Retinal pigment epithelial cell (primary cell): ENCODE data around the gene ARID5B.

Experiments used
- DNase-seq: peaks from one replicate; pipeline ENCODE4 v3.0.0-alpha.2; 2010; ENCODE audit warnings: low read depth
- H3K4me3 ChIP-seq: 2 replicates; pipeline ENCODE4 v1.5.1; 2011; ENCODE audit warnings: mild to moderate bottlenecking, low read length, control low read depth, moderate library complexity
- TF ChIP-seq, protein P1 (sequence below): conservative IDR thresholded peaks from 2 replicates; pipeline ENCODE4 v1.5.1; 2011; ENCODE audit warnings: low read depth, low read length, control low read depth, inconsistent platforms

ARID5B gene

DNA sequence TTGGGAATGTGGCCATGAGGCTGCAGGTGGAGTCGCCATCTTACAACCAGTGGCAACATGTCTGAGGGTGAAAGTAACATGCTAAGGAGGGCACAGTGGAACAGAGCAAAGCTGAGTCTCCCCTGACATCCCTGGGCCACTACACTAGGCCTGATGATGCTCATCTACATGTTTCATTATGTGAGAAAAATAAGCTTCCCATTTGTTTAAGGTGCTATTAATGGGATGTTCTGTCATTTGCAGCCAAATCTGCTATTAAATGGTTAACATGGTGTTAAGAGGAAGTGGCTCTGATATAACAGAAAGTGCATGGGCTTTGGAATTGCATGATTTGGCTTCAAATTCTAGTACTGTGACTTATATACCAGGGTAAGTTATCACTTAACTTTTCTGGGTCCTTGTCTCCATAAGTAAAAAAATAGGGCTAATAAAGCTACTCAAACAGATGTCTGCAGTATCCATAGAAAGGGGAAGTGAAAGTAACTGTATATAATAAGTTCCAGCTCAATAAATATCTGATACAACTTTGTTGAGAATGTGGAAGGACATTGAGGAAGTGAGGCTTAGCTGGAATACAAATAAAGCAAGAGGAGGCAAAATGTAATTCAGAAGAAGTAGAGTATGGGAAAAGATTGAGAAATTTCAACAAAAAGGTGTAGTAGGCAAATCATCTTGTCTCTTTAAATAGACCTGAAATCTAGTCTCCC, 208.2 kb downstream of the ARID5B start:
- TF ChIP-seq, protein P1, sequence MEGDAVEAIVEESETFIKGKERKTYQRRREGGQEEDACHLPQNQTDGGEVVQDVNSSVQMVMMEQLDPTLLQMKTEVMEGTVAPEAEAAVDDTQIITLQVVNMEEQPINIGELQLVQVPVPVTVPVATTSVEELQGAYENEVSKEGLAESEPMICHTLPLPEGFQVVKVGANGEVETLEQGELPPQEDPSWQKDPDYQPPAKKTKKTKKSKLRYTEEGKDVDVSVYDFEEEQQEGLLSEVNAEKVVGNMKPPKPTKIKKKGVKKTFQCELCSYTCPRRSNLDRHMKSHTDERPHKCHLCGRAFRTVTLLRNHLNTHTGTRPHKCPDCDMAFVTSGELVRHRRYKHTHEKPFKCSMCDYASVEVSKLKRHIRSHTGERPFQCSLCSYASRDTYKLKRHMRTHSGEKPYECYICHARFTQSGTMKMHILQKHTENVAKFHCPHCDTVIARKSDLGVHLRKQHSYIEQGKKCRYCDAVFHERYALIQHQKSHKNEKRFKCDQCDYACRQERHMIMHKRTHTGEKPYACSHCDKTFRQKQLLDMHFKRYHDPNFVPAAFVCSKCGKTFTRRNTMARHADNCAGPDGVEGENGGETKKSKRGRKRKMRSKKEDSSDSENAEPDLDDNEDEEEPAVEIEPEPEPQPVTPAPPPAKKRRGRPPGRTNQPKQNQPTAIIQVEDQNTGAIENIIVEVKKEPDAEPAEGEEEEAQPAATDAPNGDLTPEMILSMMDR: no peak
- H3K4me3 ChIP-seq: no peak overlapping the region
- DNase-seq: no peak

DNA sequence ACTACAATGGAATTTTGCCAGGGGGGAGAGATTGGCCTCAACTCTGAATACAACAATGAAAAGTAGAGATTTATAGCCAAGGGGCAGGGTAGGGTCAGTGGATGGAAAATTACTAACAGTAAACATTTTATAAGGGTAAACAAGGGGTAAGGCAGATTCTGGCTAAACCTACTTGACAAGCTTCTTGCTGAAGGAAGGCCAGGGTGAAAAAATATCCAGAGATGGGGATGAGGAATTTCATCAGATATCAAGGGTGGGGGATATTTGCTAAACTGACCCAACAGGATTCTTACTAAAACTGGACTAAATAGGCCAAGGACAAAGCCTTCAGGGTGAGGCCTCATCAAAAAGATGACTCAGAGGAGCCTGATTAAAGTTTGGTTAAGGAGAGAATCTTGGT, 210.8 kb downstream of the ARID5B start:
- TF ChIP-seq, protein P1: no peak
- H3K4me3 ChIP-seq: no peak overlapping the region
- no peak for DNase-seq

DNA sequence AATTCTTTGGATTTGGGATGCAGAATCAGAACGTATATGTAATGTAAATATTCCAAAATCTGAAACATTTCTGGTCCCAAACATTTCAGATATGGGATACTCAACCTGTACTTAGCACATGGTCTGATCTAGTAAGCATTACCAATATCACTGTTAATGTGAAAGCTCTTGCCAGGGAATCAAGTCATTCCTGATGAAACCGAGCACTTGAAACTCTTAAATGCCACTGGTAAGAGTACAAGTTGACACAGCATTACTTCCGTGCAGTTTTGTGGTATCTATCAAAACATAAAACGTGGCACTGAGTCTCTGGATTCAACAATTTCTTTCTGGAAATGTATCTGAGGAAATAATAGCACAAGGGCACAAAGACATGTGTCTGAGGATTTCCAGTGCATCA, 211.5 kb downstream of the ARID5B start:
- DNase-seq: no peak
- H3K4me3 ChIP-seq: no peak overlapping the region
- TF ChIP-seq, protein P1: no peak

DNA sequence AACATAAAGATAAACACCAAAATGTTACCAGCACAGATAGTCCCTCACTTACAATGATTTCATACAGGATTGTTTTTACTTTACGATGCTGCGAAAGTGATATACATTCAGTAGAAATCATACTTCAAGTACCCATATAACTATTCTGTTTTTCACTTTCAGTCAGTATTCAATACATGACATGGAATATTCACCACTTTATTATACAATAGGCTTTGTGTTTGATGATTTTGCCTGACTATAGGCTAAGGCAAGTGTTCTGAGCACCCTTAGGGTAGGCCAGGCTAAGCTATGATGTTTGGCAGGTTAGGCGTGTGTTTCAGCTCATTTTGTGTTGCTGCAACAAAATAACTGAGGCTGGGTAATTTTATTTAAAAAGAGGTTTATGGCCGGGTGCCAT, 212.2 kb downstream of the ARID5B start:
- TF ChIP-seq, protein P1: no peak
- DNase-seq: no peak
- no peak overlapping the region for H3K4me3 ChIP-seq

DNA sequence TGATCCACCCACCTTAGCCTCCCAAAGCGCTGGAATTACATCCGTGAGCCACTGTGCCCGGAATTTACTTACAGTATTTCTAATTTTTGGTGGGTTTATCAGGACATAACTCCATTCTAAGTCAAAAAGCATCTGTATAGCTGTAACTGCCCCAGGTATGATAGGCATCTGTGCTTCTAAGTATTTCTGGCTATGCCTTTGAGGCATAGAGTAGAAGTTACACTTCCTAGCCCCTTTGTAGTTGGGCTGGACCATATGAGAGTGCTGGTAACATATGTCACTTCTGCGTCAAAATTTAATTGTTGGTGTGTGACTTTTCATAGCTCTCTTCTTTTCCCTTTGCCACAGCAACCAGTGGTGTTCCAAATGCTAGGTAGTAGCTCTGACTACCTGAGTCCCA, 213.8 kb downstream of the ARID5B start:
- H3K4me3 ChIP-seq: no peak overlapping the region
- TF ChIP-seq, protein P1: no peak
- DNase-seq: no peak

DNA sequence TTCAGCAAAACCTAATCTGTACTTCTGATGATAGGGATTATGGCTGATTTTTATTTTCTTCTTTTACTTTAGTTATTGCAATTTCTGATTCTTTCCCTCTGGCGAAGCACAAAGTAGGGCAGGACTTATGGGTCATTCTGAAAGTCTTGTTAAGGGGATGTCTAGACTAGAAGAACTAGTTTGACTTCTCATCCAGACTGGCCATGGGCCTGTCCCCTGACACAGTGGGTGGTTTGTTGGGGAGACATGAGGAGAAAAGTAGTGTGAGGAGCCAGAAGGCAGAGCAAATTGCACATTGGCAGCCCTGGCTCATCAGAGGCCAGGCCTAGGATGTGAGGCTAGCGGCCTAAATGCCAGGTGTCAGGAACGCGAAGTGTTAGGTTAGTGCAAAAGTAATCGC, 214.3 kb downstream of the ARID5B start:
- no peak for DNase-seq
- no peak overlapping the region for H3K4me3 ChIP-seq
- TF ChIP-seq, protein P1: no peak

DNA sequence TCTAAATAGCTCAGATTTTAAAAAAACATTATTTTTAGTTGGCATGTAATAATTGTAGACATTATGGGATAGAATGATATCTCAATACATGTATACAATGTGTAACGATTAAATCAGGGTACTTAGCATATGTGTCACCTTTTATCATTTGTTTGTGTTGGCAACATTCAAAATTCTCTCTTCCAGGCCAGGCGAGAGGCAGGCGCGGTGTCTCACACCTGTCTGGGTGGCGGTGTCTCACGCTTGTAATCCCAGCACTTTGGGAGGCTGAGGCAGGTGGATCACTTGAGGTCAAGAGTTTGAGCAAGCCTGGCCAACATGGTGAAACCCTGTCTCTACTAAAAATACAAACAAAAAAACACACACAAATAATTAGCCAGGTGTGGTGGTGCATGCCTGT, 215.4 kb downstream of the ARID5B start:
- H3K4me3 ChIP-seq: no peak overlapping the region
- TF ChIP-seq, protein P1: no peak
- DNase-seq: no peak
